ENCODE results near the gene KAZN. TPM values are rescaled to one million over a fixed set of nuclear protein-coding genes. Genes with fewer than 3 reads are reported as not detected.

Gene KAZN
- total RNA-seq, 1 experiment from 2014 or later: 2.4 TPM

- no peak for DNase-seq
- ChIA-PET POLR2A (no interaction called here), CTCF (no interaction called here)
Measured at GRCh38 chr1:14561014-14561693, 37.3 kb upstream of the KAZN start.

GRCh38 chr1:14565090-14565489 is 33.4 kb upstream of the KAZN start:
- no peaks in the 10 kb centered on the region for H3K27me3 ChIP-seq (replicated peaks; ENCODE audit: control insufficient read depth, insufficient read depth, low read length)
- DNase-seq: no peak
- H3K9me3 Mint-ChIP-seq (ENCODE audit: unreplicated experiment): no peaks in the 10 kb centered on the region
- H3K9me3 ChIP-seq: no peaks in the 10 kb centered on the region
- BruUV-seq (replicated peaks): no TSS peak
- no peaks in the 10 kb centered on the region for H3K27me3 Mint-ChIP-seq (ENCODE audit: insufficient read depth, unreplicated experiment)
- ChIA-PET CTCF (no interaction called here), POLR2A (no interaction called here)
- no peaks in the 10 kb centered on the region for H3K4me1 ChIP-seq
- H3K4me1 Mint-ChIP-seq (ENCODE audit: low read depth, unreplicated experiment): no peaks in the 10 kb centered on the region
- intact Hi-C loops (cut with micrococcal nuclease; ENCODE audit: unreplicated experiment): no loop called here
- H3K27ac Mint-ChIP-seq (ENCODE audit: unreplicated experiment): no peak overlapping the region
- H3K4me3 Mint-ChIP-seq (ENCODE audit: unreplicated experiment): no peak overlapping the region
- H3K4me3 ChIP-seq (ENCODE audit: low read depth, low read length): no peak overlapping the region
- H3K36me3 ChIP-seq (ENCODE audit: control insufficient read depth, insufficient read depth, low read length): no peaks in the 10 kb centered on the region
- no peaks in the 10 kb centered on the region for H3K36me3 Mint-ChIP-seq (ENCODE audit: insufficient read depth, unreplicated experiment)
- TF ChIP-seq CTCF (IDR thresholded peaks at IDR 0.05; ENCODE audit: insufficient read depth in 1 of 2, low read depth in 1 of 2, low read length in 1 of 2, severe bottlenecking in 1 of 2, unreplicated experiment in 1 of 2): no peak

More at GRCh38 chr1:14561014-14561693, 37.3 kb upstream of the KAZN start:
- Mint-ChIP-seq H3K9me3 (ENCODE audit: unreplicated experiment) (no peaks in the 10 kb centered on the region), H3K36me3 (ENCODE audit: insufficient read depth, unreplicated experiment) (no peaks in the 10 kb centered on the region), H3K27me3 (ENCODE audit: insufficient read depth, unreplicated experiment) (peaks cover 2% of the 10 kb centered on the region), H3K4me1 (ENCODE audit: low read depth, unreplicated experiment) (no peaks in the 10 kb centered on the region), H3K4me3 (ENCODE audit: unreplicated experiment) (no peak overlapping the region), H3K27ac (ENCODE audit: unreplicated experiment) (no peak overlapping the region)
- no peak overlapping the region for H3K4me3 ChIP-seq (ENCODE audit: low read depth, low read length)
- intact Hi-C loops (cut with micrococcal nuclease; ENCODE audit: unreplicated experiment): no loop called here
- TF ChIP-seq CTCF (IDR thresholded peaks at IDR 0.05; ENCODE audit: insufficient read depth in 1 of 2, low read depth in 1 of 2, low read length in 1 of 2, severe bottlenecking in 1 of 2, unreplicated experiment in 1 of 2): no peak
- BruUV-seq (replicated peaks): no TSS peak
- H3K27me3 ChIP-seq (replicated peaks; ENCODE audit: control insufficient read depth, insufficient read depth, low read length): no peaks in the 10 kb centered on the region
- H3K9me3 ChIP-seq: no peaks in the 10 kb centered on the region
- no peaks in the 10 kb centered on the region for H3K36me3 ChIP-seq (ENCODE audit: control insufficient read depth, insufficient read depth, low read length)
- no peaks in the 10 kb centered on the region for H3K4me1 ChIP-seq

- H3K36me3 Mint-ChIP-seq (ENCODE audit: insufficient read depth, unreplicated experiment): no peaks in the 10 kb centered on the region
- no peak overlapping the region for H3K27ac Mint-ChIP-seq (ENCODE audit: unreplicated experiment)
- intact Hi-C loops (cut with micrococcal nuclease; ENCODE audit: unreplicated experiment): no loop called here
- no peaks in the 10 kb centered on the region for H3K27me3 Mint-ChIP-seq (ENCODE audit: insufficient read depth, unreplicated experiment)
- no peak overlapping the region for H3K4me3 Mint-ChIP-seq (ENCODE audit: unreplicated experiment)
- H3K4me1 Mint-ChIP-seq (ENCODE audit: low read depth, unreplicated experiment): no peaks in the 10 kb centered on the region
- ChIA-PET CTCF (no interaction called here), POLR2A (no interaction called here)
- TF ChIP-seq CTCF (IDR thresholded peaks at IDR 0.05; ENCODE audit: insufficient read depth in 1 of 2, low read depth in 1 of 2, low read length in 1 of 2, severe bottlenecking in 1 of 2, unreplicated experiment in 1 of 2): peak in 1 of 2 experiments; percentile 5
- Histone ChIP-seq H3K4me1 (no peaks in the 10 kb centered on the region), H3K27me3 (replicated peaks; ENCODE audit: control insufficient read depth, insufficient read depth, low read length) (no peaks in the 10 kb centered on the region), H3K36me3 (ENCODE audit: control insufficient read depth, insufficient read depth, low read length) (no peaks in the 10 kb centered on the region), H3K4me3 (ENCODE audit: low read depth, low read length) (no peak overlapping the region), H3K9me3 (no peaks in the 10 kb centered on the region)
- DNase-seq: no peak
- BruUV-seq (replicated peaks): no TSS peak
- H3K9me3 Mint-ChIP-seq (ENCODE audit: unreplicated experiment): no peaks in the 10 kb centered on the region
Measured at GRCh38 chr1:14567056-14567455, 31.4 kb upstream of the KAZN start.

Measured in Caco-2 (cell line).